Islet of Langerhans (tissue), 1 donor: Measurements from ENCODE around the gene SIN3B.
"Not testable (repeated sequence)": the region's sequence is repeated elsewhere in the genome, so short reads cannot be mapped to it uniquely, and the experiment has no call there.

ENCODE experiments used
- FAIRE-seq: peaks from one replicate; lab custom pipeline; 2011; peaks lifted over from hg19 to GRCh38; lab: Jason Lieb, UNC

The SIN3B gene

GRCh38 chr19:16868423-16869130, 39.4 kb downstream of the SIN3B start:
- FAIRE-seq, result no peak

DNA sequence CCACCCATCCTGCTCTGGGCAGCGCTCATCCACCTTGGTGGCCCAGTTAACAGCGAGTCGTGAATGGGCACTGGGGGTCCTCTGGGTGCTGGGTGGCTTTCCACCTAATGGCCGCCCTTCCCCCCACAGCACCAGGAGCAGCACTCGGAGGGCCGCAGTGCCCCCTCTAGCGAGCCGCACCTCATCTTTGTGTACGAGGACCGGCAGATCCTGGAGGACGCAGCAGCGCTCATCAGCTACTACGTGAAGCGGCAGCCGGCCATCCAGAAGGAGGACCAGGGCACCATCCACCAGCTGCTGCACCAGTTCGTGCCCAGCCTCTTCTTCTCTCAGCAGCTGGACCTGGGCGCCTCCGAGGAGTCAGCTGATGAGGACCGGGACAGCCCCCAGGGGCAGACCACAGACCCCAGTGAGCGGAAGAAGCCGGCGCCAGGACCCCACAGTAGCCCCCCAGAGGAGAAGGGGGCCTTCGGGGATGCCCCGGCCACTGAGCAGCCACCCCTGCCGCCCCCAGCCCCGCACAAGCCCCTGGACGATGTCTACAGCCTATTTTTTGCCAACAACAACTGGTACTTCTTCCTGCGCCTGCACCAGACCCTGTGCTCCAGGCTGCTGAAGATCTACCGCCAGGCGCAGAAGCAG, 40.3 kb downstream of the SIN3B start:
- no peak for FAIRE-seq

GRCh38 chr19:16871871-16872270, 42.7 kb downstream of the SIN3B start:
- no peak for FAIRE-seq

- FAIRE-seq, result no peak
Measured at GRCh38 chr19:16872728-16873127, 43.5 kb downstream of the SIN3B start.

DNA sequence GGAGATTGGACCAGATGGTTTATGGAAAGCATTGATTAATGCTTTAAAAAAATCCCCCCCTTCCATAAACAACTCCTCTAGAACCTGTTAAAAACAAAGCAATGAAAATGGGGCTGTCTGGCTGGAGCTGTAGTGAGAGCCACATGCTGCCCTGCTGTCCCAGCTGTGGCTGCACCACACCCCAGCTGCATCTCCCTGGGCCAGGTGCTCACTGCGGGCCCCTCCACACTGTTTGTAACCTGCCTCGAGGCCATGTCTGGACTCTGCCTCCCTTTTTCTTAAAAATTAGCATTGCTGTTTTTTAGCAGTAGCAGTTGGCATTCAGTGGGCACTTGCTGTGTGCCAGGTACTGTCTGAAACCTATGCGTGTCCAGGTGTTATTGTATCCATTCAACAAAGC, 44.4 kb downstream of the SIN3B start:
- FAIRE-seq, result no peak

GRCh38 chr19:16874250-16874977, 45.2 kb downstream of the SIN3B start:
- FAIRE-seq, result no peak

DNA sequence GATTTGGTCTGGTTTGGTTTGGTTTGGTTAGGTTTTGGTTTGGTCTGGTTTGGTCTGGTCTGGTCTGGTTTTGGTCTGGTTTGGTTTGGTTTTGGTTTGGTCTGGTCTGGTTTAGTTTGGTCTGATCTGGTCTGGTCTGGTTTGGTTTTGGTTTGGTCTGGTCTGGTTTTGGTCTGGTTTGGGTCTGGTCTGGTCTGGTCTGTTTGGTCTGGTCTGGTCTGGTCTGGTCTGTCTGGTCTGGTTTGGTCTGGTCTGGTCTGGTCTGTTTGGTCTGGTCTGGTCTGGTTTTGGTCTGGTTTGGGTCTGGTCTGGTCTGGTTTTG, 45.7 kb downstream of the SIN3B start:
- FAIRE-seq, result not testable (repeated sequence)

DNA sequence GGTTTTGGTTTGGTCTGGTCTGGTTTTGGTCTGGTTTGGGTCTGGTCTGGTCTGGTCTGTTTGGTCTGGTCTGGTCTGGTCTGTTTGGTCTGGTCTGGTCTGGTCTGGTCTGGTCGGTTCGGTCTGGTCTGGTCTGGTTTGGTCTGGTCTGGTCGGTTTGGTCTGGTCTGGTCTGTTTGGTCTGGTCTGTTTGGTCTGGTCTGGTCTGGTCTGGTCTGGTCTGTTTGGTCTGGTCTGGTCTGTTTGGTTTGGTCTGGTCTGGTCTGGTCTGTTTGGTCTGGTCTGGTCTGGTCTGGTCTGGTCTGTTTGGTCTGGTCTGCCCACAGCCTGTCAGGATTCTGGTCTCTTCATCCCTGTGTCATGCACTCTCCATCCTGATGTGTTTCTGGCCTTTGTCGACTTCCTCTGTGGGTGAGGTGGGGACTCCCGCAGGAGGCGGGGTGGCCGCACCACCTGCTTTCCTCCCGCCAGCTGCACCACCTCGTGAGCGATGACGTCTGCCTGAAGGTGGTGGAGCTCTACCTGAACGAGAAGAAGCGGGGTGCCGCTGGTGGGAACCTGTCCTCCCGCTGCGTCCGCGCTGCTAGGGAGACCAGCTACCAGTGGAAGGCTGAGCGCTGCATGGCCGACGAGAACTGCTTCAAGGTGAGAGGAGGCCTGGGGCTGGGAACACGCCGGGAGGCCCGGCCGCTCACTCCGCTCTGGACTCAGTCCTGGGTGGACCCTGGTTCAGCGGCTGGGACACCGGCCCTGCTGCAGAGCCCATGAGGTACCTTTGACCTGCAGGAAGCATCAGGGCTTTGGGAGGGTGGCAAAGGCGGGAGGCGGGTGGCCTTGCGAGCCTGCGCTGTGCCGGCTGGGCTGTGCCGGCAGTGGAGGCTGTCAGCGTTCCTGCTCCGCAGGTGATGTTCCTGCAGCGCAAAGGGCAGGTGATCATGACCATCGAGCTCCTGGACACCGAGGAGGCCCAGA, 46.7 kb downstream of the SIN3B start:
- no peak for FAIRE-seq

GRCh38 chr19:16876904-16877361, 47.7 kb downstream of the SIN3B start:
- no peak for FAIRE-seq

DNA sequence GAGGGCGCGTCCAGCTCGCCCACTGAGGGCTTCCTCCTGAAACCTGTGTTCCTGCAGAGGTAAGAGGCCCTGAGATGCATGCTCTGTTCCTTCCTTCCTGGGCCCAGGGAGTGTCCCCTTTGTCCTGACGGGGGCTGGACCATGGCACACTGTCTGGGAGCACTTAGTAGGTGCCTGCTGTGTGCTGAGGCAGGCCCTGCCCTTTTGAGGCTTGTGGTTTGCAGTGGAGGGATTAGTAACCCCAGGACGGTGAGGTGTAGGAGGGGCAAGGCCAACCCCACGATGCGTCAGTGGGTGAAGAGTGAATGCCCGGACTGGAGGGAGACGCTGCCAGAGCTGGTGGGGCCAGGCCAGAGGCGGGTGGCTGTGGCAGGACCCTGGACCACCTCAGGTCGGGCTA, 48.4 kb downstream of the SIN3B start:
- no peak for FAIRE-seq

DNA sequence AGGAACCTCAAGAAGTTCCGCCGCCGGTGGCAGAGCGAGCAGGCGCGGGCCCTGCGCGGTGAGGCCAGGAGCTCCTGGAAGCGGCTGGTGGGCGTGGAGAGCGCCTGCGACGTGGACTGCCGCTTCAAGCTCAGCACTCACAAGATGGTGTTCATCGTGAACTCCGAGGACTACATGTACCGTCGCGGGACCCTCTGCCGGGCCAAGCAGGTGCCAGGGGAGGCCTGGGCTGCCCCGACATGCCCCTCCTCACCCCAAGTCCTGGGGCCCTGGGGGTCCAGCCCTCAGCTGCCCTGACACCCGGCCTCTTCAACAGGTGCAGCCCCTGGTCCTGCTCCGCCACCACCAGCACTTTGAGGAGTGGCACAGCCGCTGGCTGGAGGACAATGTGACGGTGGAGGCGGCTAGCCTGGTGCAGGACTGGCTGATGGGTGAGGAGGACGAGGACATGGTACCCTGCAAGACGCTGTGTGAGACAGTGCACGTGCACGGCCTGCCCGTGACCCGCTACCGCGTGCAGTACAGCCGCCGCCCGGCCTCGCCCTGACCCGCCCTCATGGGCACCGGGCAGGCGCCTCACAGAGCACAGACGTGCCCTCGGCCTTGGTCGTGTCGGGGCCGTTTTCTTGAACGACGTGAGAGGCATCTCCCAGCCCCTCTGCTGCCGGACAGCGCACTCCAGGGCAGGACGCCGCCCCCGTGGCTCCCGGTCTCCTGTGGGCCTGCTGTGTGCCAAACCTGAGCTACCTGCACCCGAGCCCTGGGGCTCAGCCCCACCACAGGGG, 49.2 kb downstream of the SIN3B start:
- FAIRE-seq, result no peak

- FAIRE-seq, result no peak
Measured at GRCh38 chr19:16880884-16881554, 51.8 kb downstream of the SIN3B start.

GRCh38 chr19:16882146-16882545, 52.9 kb downstream of the SIN3B start:
- FAIRE-seq, result no peak

- FAIRE-seq, result no peak
Measured at GRCh38 chr19:16883522-16883921, 54.3 kb downstream of the SIN3B start.

DNA sequence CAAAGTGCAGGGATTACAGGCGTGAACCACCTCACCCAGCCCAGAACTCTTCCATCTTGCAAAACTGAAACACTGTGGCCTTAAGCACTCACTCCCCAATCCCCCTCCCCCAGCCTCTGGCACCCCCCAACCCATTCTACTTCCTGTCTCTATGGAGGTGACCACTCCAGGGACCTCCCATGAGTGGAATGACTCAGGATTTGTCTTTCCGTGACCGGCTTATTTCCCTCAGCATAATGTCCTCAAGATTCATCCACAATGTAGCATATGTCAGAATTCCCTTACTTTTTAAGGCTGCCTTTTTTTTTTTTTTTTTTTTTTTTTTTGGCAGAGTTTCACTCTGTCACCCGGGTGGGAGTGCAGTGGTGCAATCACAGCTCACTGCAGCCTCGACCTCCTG, 56.0 kb downstream of the SIN3B start:
- FAIRE-seq, result no peak

DNA sequence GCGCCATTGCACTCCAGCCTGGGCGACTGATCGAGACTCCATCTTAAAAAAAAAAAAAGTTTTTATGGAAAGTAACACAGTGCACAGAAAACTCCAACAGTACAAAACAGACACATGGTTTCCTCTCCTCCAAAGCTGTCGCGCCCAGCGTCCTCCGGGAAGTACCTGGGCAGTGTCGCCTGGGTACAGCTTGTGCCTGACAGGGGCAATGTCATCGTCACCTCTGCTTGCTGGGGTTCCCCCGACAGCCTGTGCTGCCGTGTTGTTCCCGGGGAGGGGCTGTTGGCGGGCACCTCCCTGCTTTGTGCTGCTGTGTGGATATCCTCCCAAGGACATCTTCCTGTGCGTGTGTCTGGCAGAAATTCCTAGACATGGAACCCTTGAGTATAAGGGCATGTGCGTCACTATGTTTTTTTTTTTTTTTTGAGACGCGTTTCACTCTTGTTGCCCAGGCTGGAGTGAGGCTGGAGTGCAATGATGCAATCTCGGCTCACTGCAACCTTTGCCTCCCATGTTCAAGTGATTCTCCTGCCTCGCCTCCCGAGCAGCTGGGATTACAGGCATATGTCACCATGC, 57.2 kb downstream of the SIN3B start:
- FAIRE-seq, result no peak

GRCh38 chr19:16887353-16888265, 58.4 kb downstream of the SIN3B start:
- no peak for FAIRE-seq

- no peak for FAIRE-seq
Measured at GRCh38 chr19:16888629-16889365, 59.6 kb downstream of the SIN3B start, which contains the start of gene F2RL3. Gene F2RL3 (plus strand): TSS chr19:16888999. CDS start chr19:16889190, 191 bp downstream.
